BLaER1 treated with 17β-estradiol and CSF1 and Interleukin-3, amounts not matched to agents 10 nM and 100 nM (cell line): ENCODE results near the gene EMX1.

Source experiments
- H3K27ac ChIP-seq, 11 experiments: shearing (Covaris generic); formaldehyde crosslinking; 2 replicates each; pipeline ENCODE4 v1.8.1; 2022
- H3K27me3 ChIP-seq, 11 experiments: shearing (Covaris generic); formaldehyde crosslinking; 2 replicates each; pipeline ENCODE4 v1.8.1; 2022
- H3K36me3 ChIP-seq, 11 experiments: shearing (Covaris generic); formaldehyde crosslinking; 2 replicates each; pipeline ENCODE4 v1.8.1; 2022
- H3K4me1 ChIP-seq, 10 experiments: shearing (Covaris generic); formaldehyde crosslinking; 2 replicates each; pipeline ENCODE4 v1.8.1; 2022
- H3K4me2 ChIP-seq, 11 experiments: shearing (Covaris generic); formaldehyde crosslinking; 2 replicates each; pipeline ENCODE4 v1.8.1; 2022
- H3K4me3 ChIP-seq, 10 experiments: shearing (Covaris generic); formaldehyde crosslinking; 2 replicates each; pipeline ENCODE4 v1.8.1; 2022
- H3K9ac ChIP-seq, 11 experiments: shearing (Covaris generic); formaldehyde crosslinking; 2 replicates each; pipeline ENCODE4 v1.8.1; 2022
- H3K9me3 ChIP-seq, 11 experiments: shearing (Covaris generic); formaldehyde crosslinking; replicated peaks in 1 of 11; 2 replicates each; pipeline ENCODE4 v1.8.1; 2022
- H4K20me1 ChIP-seq, 11 experiments: shearing (Covaris generic); formaldehyde crosslinking; 2 replicates each; pipeline ENCODE4 v1.8.1; 2022
- Cebpa-rat ChIP-seq, 11 experiments: shearing (Covaris generic); IDR thresholded peaks; 2 replicates each; pipeline ENCODE4 v1.8.1; 2022

Gene EMX1

DNA sequence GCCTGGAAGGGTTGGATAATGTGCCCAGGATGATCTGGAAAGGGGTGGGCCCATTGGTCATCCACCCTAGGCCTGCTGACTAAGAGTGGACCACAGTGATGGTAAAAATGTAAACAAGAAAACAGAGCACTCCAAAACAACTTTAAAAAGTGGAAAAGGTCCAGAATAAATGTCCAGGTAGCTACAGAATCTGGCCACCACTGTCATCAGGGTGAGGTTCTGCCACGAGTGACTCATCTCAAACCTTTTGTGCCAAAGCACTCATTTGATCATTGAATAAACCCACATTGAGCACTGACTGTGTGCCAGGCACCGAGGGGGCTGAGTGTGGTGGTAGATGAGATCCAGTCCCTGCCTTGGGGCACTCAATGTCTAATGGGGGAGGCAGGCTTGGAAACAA lies 64.9 kb downstream of the EMX1 start:
- H3K9ac ChIP-seq: no peak overlapping the region
- no peaks in the 10 kb centered on the region; a peak in 2 of 22 replicates for H3K36me3 ChIP-seq
- peaks cover 22 to 37% (median 27%) of the 10 kb centered on the region in 10 experiments for H3K4me1 ChIP-seq
- H3K27me3 ChIP-seq: no peaks in the 10 kb centered on the region
- H3K27ac ChIP-seq: no peak overlapping the region
- no peak for TF ChIP-seq Cebpa-rat (IDR thresholded peaks at IDR 0.05)
- H4K20me1 ChIP-seq: 0 out of 22 replicates have a peak, but pooled peaks cover 0 to 18% (median 0%) of the 10 kb centered on the region in 11 experiments
- no peaks in the 10 kb centered on the region for H3K9me3 ChIP-seq
- H3K4me3 ChIP-seq: no peak overlapping the region
- no peak overlapping the region for H3K4me2 ChIP-seq

DNA sequence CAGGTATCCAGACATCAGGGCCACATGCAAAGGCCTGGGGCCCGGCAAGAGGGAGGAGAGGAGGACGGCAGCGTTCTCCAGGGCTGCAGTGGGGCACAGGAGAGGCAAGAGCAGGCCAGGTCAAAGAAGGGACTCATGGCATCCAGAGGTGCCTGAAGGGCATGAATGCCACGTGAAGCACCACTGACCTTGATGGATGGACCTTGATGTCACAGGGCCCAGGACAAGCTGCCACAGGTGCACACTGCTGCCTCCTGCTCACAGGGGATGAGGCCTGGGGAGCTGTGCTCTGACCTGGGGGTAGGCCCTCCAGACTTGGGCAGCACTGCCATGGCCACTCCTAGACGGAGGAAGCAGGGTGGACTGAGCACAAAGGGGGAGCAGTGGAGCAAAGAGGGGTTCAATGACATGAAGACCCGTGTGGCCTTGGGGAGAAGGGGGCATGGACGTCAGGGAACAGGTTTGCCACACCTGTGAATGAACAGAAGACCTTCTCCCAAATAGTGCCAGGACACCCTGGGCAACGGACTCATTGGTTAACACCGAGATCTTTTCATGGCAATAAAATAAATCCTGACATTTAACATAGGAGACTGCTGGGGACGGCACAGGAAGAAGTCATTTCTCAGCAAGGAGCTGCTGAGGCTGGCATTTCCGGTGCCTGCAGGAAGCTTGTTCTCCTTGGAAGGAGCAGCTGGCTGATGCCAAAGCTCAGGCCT lies 65.6 kb downstream of the EMX1 start:
- no peaks in the 10 kb centered on the region; a peak in 2 of 22 replicates for H3K36me3 ChIP-seq
- H4K20me1 ChIP-seq: 0 out of 22 replicates have a peak, but pooled peaks cover 0 to 18% (median 0%) of the 10 kb centered on the region in 11 experiments
- TF ChIP-seq Cebpa-rat (IDR thresholded peaks at IDR 0.05): no peak
- H3K4me2 ChIP-seq: no peak overlapping the region
- no peak overlapping the region for H3K27ac ChIP-seq
- H3K9me3 ChIP-seq: no peaks in the 10 kb centered on the region
- H3K27me3 ChIP-seq: no peaks in the 10 kb centered on the region
- H3K9ac ChIP-seq: no peak overlapping the region
- peaks cover 24 to 44% (median 34%) of the 10 kb centered on the region in 10 experiments for H3K4me1 ChIP-seq
- no peak overlapping the region for H3K4me3 ChIP-seq

DNA sequence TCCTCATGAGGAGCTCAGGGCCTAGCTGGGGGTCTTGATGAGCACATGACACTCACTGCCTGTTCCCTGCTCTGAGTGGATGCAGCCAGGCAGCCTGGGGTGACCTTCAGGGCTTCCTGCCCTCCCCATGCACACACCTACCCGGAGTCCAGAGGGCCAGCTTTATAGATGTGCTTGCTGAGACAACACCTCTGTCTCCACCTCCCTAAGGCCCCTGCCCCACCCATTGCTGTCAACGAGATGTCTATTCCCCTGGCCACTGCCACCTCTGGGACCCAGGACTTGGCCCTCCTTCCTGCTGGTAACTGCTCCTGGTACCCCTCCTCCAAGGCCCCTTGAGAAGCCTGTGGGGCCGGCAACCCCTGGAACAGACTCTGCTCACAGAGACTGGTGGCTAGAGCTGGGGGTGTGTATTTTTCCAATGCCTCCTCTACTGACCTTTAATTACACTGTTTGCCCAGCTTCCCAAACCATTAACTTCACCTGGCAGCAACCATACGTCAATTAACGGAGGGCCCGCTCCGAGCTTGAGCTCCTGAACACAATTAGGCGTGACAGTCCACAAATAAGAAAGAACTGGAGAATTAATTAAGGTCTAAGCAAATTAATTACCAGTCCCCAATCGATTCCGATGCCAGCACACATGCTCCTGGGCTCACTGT lies 66.3 kb downstream of the EMX1 start:
- no peak for TF ChIP-seq Cebpa-rat (IDR thresholded peaks at IDR 0.05)
- Histone ChIP-seq H3K9me3 (no peaks in the 10 kb centered on the region), H3K4me2 (no peak overlapping the region), H3K9ac (no peak overlapping the region), H3K27me3 (no peaks in the 10 kb centered on the region), H4K20me1 (0 out of 22 replicates have a peak, but pooled peaks cover 0 to 18% (median 0%) of the 10 kb centered on the region in 11 experiments), H3K4me3 (no peak overlapping the region), H3K4me1 (peaks cover 23 to 51% (median 41%) of the 10 kb centered on the region in 10 experiments), H3K27ac (no peak overlapping the region), H3K36me3 (no peaks in the 10 kb centered on the region; a peak in 2 of 22 replicates)

DNA sequence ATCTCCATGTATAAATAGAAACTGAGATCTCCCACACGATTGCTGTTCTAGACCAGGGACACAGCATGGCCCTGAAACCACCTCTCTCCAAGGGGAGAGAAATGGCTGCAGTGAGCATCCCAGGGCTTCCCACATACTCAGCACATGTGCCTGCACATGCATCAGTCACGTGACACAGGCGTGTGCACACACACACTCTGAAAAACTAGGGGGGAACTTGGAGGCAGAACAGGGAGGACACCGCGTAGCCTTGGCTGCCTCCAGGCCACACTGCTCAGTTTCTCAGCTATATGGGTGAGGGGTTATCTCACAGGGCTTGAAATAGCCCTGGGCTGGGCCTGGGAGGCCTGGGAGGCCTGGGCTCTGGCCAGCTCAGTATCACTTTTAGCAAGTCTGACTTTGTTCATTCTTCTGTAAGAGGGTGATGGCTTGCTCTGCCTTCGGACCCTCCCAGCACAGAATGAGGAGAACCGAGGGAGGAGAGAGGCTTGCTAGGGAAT lies 66.9 kb downstream of the EMX1 start:
- no peak overlapping the region for H3K27ac ChIP-seq
- TF ChIP-seq Cebpa-rat (IDR thresholded peaks at IDR 0.05): no peak
- H3K4me2 ChIP-seq: no peak overlapping the region

More for the DNA sequence above, 66.9 kb downstream of the EMX1 start:
- no peaks in the 10 kb centered on the region for H3K9me3 ChIP-seq
- H3K4me1 ChIP-seq: peaks cover 17 to 55% (median 41%) of the 10 kb centered on the region in 10 experiments
- no peak overlapping the region for H3K9ac ChIP-seq
- 0 out of 22 replicates have a peak, but pooled peaks cover 0 to 24% (median 0%) of the 10 kb centered on the region in 11 experiments for H4K20me1 ChIP-seq
- no peaks in the 10 kb centered on the region; a peak in 2 of 22 replicates for H3K36me3 ChIP-seq
- no peaks in the 10 kb centered on the region for H3K27me3 ChIP-seq
- H3K4me3 ChIP-seq: no peak overlapping the region
